CD4-positive, alpha-beta T cell treated with Interleukin-17A for 4 hours (primary cell): ENCODE data around the gene BNIP5.

ENCODE experiments used
- DNase-seq: peaks from one replicate; pipeline ENCODE4 v3.0.0-alpha.2; 2020; ENCODE audit warnings: mixed read lengths

Gene BNIP5, protein sequence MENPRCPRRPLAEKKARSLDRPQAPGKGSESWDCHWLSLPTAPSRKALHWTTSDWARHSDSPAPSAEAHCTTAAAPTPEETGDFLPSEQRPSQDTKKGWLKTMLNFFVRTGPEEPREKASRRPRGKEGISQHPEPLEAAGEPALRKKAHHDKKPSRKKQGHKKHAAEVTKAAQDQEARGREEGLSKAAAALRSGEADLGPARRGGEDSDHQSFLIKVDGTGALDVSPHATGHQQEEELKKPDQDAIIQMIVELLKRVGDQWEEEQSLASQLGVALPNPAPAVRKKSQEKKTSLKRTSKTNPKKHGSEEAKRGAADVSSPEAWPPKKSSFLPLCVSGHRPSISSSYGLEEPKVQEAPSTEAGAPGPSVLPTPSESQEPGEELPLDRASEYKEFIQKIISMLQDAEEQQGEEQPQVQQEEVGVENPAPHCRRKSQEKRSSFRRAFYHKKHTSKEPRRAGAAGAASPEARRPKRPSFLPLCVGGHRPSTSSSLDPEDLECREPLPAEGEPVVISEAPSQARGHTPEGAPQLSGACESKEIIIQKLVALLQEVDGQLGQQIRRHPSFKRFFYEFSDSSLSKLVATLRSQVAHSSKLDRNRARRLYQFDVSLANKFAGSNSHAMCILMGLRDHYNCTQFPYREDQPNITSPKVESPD

DNA sequence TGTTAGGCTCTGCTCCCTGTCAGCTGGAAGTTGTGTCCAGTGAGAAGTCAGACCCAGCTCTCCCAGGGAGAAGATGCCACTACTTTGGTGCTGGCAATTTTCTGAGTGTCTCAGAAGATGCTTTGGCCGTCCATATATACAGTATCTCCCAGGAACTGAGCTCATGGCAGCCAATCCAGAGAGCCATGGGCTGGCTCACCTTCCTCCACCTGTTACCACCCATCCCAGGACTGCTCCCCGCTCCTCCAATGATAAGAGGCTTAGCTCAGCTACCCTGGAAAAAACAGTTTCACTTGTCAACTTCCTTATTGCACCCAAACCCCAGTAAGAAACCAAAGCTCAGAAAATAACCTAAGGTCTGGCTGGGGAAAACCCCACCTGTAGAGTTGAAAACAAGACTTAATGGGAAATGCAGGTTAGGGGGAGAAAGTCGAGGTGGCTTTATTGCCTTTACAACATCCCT lies at the start of gene BNIP5:
BNIP5 (minus strand) TSS at position 110 of the 463 bp plus-strand sequence. CDS start 6,198 bp downstream, outside the sequence.
- DNase-seq, result no peak

DNA sequence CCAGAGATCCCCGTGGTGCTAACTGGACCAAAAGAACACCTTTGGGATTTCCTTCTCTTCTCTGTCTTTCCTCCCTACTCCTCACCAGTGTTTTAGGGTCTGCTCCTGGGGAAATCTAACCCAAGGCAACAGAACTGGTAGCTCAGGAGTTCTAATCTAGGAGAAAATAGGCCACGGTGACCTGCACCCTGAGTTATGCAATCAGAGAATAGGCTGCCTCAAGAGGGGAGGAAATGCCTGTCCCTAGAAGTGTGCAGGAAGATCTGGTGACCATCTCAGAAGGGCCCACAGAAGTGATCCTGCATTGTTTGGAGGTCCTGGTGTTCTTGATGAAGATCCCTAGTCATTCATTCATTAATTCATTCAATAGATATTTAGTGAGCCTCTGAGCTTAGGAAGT lies 47.4 kb upstream of the BNIP5 start:
- DNase-seq, result no peak

DNA sequence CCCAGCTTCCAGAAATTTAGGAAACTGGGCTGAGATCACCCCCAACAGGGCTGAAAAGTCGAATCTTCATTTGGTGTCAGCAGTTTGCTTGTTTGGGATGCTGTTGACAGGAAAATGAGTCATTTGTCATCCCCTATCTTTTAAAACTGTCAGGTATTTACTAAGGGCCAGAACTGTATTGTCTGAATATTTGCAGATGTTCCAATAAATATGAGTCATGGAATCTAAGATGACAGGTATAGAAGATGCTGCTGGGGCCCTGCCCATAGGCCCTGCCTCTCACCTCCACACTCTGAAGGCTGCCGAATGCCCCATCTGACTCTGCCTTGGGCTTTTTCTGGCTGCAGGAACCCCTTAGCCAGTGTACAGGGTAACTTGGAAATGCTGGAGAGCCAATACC lies 46.9 kb upstream of the BNIP5 start:
- DNase-seq, result peak; percentile 29

DNA sequence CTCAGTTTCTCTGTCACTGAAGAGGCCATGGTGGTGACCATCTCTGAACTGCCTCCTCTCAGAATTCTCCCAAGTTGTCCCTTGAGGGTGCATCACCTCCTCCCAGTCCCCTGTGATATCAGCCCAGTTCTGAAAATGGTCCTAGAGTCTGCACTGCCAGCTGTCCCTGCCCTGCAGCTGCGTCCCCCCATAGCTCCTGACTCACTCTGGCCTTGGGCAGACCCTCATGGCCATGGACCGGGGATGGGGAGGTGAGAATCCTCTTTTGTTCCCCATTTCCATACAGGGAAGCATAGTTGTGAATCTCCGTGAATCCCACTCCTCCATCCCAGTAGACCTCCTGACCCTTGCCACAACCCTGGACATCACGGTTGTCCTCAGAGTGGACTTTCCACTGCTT lies 46.3 kb upstream of the BNIP5 start:
- no peak for DNase-seq

DNA sequence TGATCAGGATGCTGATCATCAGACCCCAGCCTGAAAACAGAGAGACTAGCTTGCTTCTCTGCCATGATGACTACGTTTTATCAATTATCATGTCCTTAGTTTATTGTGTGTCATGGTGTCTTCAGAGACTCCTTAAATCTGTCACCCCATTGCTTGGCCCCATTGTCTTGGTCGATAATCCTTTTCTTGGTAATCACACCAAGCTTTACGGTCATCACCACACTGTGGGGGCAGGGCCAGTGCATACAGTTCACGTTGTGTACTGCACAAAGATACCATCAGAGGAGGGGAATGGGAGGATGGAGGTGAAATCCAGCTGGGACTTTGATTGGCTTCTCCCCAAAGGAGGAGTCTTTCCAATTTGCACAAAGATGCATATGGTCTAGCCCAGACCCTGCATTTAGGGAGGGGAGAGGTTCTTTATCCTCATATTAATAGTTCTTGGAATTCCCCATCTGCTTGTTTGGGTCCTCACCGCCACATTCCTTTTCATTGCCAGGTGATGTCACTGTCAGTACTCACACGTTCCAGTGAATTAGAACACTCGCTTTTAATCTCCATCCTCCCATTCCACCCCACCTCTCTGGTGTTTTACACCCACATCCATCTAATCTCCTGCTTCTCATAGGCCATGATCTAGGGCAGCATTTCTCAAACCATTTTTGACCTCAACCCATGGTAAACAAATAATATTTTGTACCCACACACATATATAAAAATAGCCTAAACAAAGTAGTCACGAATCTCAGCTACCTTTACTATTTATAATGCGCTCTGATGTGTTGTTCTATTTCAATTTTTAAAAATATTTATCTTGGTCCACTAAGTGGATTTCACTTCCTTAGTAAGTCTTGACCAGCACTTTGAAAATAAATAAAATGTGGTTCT lies 45.1 kb upstream of the BNIP5 start:
- DNase-seq, result no peak

DNA sequence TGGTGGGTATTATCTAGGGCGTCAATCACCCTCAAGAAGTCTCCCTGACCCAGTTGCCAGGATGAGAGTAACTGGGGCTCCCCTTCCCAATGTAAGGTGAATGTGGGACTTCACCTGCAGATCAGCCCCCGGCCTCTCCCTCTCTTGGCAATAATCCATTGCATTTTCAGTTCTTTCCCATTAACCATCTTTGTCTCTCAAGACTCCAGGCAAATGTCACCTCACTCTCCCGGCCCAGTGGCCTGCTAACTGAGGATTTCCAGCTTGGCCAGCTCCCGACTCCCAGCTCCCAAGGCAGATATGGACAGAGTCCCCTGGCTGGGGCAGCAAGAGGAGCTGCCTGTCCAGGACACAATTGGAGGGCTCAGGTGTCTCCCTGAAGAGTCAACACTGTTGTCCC lies 43.5 kb upstream of the BNIP5 start:
- DNase-seq, result no peak

DNA sequence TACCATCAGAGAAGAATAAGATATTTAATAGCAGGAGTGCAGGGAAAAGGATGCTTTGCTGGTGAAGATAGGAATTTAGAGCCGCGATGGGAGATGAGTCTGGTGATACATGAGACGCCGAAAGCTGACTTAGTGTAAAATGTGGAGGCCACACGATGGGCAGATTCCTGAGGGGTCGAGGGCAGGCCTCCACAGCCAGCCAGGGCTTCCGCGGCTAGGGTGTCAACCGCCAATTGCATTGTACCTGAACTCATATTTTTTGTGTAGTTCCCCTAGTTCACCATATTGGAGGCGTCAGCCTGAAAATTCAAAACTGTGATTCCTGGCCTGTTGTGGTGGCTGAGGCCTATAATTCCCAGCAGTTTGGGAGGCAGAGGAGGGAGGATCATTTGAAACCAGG lies 42.2 kb upstream of the BNIP5 start:
- no peak for DNase-seq

DNA sequence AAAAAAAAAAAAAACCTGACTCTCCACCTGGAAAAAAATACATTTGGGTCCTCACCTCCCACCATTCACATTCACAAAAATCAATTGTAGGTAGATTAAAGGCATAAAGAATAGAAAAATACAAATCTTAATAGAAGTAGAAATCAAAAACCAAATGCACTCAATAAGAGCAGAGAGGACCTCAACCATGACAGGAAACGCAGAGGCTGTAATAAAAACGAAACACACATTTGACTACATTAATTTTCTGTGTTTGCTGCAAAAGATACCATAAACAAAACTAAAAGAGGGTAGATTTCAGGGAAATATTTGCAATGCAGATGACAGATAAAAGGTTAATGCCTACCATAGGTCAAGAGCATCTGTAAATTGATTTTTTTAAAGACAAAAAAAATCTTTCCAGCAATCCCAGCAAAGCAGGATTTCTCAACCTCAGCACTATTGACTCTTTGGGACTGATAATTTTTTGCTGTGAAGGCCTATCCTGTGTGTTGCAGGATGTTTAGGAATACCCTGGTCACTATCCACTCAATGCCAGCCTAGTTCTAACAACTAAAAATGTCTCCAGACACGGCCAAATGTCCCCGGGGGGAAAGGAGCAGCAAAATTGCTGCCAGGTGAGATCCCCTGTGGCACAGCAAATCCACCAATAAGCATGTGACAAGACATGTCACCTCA lies 41.7 kb upstream of the BNIP5 start:
- DNase-seq, result no peak

DNA sequence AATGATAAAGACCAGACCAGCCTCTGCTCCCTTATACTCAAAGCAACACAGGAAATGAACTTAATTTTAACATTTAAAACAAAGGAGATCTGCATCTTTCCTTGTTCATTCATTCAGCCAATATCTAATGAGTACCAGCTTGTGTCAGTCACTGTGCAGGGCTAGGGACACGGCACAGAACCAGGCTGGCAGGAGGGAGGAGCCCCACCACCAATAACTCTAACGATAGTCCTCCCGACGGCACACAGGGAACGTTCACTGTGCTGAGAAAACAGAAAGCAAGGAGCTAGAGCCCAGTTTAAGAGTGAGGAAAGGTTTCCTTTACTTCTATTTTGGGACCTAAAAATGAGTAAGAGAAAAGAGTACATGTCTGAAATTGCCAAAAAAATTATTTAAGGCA lies 40.9 kb upstream of the BNIP5 start:
- no peak for DNase-seq

DNA sequence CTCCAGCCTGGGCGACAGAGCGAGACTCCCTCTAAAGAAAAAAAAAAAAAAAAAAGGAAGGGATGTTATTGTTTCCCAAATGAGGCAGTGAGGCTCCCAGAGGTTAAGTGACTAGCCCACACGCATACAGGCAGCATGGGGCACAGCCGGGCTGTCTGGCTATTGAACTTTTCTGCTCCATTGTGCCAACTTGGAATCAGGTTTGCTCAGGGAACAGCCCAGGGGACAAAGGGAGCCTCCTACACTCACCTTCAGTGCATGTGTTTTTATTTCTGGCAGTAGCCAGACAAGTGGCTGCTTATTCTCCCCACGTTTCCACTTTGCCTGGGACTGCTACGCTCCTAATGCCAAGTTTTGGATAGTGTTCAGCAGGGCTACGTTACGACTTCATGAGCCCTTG lies 40.1 kb upstream of the BNIP5 start:
- no peak for DNase-seq

DNA sequence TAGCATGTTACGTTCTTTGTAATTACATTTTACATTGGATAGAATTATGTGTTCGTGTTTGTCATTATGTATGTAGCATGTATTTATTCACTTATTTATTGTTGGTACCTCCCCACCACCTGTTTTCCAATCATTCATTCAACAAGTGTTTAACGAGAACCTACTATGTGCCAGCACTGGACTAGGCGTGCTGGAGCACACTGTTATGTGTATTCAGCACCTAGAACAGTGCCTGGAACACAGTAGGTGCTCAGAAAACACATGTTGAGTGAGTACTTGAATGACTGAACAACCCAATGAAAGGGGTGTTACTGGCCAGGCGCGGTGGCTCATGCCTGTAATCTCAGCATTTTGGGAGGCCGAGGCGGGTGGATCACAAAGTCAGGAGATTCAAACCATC lies 39.5 kb upstream of the BNIP5 start:
- DNase-seq, result no peak

DNA sequence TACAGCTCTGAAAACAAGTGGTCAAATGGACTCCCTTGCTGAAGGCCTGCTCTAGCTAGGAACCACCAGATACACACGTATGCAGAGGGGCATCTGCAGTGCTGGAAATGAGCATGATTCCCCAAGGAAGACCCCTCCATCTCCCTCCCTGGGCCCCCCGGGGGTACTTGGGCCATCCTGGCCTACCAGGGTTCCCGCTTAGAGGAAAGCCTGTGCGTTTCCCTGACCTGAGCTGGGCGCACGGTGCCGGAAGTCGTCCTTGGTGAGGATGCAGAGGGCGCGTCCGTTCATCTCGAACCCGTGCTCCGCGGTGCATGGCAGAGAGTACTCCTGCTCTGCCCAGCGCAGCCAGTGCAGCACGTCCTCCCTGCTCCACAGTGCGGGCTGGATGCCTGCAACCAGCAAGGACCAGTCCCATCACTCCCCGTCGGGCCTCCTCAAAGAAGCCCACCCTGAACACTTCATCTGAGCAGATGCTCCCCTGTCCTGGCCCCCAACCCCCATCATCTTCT lies 39.0 kb upstream of the BNIP5 start:
- no peak for DNase-seq

DNA sequence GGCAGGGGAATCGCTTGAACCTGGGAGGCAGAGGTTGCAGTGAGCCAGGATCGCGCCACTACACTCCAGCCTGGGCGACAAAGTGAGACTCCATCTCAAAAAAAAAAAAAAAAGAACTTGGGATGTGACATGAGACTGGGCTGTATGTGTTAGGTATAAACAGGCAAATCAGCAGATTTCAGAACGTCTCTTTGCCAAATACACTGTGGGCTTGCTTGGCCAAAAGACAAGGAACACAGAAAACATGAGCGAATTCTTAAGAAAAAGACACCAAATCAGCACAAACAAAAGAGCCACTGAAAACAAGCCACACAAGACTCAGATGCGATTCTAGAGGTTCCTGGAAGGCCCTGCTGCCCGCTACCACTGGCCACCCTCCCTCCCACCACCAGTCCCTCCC lies 38.3 kb upstream of the BNIP5 start:
- DNase-seq, result no peak

DNA sequence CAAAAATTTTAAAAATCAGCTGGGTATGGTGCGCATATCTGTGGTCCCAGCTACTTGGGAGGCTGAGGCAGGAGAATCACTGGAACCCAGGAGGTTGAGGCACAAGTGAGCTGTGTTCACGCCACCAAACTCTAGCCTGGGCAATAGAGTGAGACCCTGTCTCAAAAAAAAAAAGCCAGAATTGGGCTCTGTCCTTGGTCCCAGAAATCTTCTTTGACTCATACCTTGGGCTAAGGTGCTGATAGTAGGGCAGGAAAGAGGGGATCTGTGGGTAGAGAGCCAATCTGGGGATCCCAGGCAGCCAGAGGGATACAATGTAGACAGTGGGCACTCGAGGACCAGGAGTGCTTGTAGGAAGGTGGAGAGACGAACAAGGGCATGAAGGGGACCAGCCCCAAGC lies 37.5 kb upstream of the BNIP5 start:
- no peak for DNase-seq

DNA sequence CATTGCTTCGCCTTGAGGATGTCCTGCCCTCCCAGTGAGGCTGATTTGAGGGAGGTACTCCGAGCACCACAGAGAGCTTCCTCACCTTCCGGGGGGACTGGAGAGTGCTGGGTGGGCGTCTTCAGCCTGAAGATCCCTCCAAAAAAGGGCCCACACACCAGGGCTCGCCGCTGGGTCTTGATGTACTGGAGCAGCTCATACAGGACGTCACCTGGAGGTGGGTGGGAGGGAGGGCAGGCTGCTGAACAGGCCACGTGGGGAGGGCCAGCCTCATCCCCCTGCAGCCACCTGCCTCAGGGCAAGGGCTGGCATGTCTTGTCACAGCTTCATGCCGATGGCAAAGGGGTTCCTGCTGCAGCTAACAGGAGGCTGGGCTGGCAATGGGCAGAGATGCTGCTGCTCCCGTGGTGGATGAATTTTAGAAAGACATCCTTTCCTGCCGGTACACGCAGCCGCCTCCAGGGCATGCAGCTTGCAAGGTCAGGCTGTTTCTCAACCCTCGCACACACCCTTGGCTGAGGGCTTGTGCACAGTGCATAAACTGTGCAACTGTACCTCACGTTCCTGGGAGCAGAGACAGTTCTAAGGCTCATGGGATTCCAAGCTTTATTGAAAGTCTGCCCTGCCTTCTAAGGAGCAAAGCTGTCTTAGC lies 36.8 kb upstream of the BNIP5 start:
- DNase-seq, result no peak

DNA sequence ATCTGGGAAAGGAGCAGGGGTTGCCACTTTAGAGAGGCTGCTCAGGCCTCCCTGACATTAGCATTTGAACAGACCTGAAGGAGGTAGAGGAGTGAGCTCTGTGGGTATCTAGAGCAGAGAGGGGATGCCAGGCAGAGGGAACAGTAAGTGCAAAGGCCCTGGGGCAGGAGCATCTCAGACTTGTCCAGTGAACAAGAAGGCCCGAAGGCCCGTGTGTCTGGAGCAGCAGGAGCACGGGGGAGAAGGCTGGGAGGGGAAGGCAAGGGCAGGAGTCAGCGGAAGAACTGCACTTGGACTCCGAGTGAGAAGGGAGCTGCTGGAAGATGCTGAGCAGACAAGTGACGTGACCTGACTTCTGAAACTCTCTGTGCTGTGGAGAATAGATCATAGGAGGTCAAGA lies 35.4 kb upstream of the BNIP5 start:
- no peak for DNase-seq

DNA sequence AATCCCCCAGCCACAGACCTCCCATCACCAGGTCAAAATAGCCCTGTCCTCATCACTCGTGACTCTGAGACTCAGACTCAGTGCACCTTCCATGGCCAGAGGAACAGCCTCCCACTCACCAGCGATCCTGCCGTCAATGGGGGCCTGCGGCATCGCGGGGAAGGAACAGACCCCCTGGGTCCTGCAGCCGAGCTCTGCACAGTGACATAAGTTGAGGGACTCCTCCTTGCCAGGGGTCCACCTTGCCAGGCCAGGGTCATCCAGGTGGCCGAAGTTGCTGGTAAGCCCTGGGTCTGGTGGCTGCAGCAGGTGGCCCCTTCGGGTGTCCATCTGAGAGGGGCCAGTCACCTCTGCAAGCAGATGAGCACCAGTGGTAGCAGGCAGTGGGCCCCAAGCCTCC lies 34.5 kb upstream of the BNIP5 start:
- no peak for DNase-seq

DNA sequence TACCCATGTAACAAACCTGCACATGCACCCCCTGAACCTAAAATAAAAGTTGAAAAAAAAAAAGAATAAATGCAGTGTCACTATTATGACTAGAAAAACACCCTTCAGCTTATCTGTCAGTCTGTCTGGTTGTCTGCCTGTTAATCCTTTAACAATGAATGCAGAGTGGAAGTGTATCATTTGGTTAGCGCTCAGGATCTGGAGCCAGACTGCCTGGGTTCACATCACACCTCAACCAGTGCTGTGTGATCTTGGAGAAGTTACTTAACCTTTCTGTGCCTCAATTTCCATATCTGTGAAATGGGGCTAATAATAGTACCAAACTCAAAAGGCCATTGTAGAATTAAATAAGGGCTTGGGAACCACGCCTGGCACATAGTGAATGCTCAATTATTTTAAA lies 34.0 kb upstream of the BNIP5 start:
- no peak for DNase-seq

DNA sequence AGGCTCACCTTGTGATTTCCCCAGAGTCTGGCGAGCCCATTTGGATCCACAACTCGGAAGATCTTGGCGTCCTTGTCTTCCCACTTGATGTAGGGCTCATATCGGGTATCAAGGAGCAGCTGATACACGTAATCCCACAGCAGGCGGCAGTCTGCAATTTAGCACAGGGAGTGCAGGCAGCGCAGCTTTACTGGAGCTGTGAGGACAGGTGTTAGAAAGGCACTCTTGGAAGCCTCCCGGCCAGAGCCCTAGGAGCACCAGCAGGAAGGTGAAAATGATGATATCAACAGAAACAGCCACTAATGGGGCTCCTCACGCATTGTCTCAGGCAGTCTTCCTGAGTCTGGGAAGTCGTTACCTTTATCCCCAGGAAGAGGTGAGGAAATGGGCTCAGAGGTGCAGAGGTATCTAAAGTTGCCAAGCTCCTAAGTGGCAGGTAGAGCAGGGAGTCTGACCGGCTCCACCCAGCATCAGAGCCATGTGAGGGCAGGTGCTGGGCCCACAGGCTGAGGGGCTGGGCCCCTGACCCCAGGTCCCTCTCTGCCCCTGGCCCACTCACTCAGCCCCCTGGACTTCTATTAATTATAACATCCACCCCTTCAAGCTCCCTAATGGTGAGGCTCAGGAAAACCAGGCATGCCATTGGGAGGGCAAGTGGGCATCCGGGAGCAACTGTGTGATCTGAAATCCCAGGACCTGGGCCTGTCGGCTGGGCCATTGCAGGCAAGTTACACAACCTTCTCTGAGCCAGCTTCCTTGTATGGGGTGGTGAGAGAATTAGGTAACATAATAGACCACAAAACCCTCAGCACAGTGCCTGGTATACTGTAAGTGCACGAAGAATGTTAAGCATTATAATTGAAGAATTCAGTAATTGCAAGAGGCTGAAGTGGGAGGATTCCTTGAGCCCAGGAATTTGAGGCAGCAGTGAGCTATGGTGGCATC lies 32.5 kb upstream of the BNIP5 start:
- no peak for DNase-seq

DNA sequence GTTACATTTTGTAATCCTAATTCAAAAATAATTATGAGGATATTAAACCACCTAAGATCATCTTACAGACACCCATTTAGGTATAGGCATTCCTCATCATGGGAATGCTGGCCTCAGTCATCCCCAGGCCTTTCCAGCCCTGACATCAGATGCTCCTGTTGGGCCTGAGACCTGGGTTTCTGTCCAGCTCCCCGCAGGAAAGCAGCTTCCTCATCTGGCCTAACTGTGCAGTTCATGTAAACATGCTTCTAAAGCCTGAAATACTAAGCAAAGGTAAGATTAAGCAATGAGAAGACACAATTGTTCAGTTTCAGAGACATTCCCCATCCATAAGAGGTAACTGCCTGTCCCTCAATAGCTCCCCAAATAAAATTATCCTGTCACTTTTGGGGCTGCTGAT lies 31.7 kb upstream of the BNIP5 start:
- DNase-seq, result no peak

DNA sequence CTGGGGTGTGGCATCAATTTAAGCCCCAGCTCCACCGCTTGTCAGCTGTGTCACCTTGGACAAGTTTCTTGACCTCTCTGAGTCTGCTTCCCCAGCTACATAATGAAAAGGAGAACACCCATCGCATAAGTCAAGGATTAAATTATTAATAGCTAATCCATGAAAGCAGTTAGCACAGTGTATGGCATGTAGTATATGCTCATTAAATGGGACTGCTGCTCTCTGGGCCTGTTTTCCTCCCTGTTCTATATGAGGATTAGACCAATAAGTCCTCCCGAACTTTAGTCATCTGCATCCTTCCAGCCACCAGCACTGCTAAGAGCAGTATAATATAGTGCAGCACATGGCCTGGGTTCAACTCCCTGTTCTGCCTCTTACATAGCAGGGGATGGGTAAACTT lies 31.1 kb upstream of the BNIP5 start:
- no peak for DNase-seq
